H7 (cell line): Measurements from ENCODE around the gene ZBTB7C. TPM values are rescaled to one million over a fixed set of nuclear protein-coding genes. Genes with fewer than 3 reads are reported as not detected.

Source experiments
- DNase-seq: peaks from one replicate; pipeline ENCODE4 v3.0.0; 2012
- H3K27me3 ChIP-seq: 2 replicates; pipeline ENCODE4 v1.6.0; 2011; ENCODE audit warnings: mild to moderate bottlenecking, low read length; ENCODE audit not compliant: control insufficient read depth, insufficient read depth
- H3K36me3 ChIP-seq: replicated peaks from 2 replicates; pipeline ENCODE4 v1.5.1; 2011; ENCODE audit warnings: low read length; ENCODE audit not compliant: control insufficient read depth, insufficient read depth
- H3K4me3 ChIP-seq: 2 replicates; pipeline ENCODE4 v1.5.1; 2011; ENCODE audit warnings: low read depth, mild to moderate bottlenecking, control low read depth, low read length, moderate library complexity; ENCODE audit not compliant: insufficient read depth
- total RNA-seq: library from RNA; depleted of rRNA; stranded (reverse); fragments of >200 nt; shearing (Covaris generic); gene quantifications from 2 replicates; pipeline ENCODE4 v1.2.3, GENCODE V29; 2014

Gene ZBTB7C
- total RNA-seq, 1 experiment from 2014 or later, result 0.38 TPM

DNA sequence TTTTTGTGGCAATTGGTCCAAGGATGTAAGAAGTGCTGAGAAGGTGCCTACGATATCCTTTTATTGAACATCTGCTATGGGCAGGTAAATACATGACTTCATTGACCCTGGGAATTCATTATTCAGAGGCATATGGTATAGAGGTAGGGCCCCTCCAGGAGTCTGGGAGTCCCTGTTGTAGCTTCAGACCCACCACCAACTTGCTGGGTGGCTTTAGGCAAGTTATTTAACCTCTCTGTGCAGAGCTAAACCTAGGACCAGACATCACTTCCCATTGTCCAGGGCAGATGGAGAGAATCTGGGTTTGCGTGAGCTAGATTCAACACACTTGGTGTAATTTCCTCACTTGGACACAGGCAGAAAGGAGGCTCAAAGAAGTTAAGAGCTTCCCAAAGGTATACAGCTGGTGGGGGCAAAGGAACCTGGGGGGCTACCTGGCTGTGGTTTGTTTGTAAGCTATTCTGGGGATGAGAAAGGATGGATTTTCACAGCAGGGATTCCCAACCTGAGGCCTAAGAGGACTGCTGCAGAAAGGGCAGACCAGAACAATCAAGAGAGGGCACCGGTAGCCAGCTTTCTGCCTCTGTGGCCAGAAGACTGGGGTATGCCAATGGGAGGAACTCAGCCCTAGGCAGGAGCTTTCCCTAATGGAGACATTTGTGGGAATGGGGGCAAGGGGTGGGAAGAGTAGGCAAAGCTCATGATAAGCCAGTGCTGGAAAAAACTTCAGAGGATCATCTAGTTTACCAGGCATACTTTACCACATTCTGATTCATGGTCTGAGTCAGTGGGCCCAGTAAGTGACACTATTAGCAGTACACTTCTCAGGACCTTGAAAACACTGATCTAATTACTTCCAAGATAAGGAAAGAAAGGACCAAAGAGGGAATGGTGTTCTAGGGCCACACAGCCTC lies 376.1 kb downstream of the ZBTB7C start:
- no peak overlapping the region for H3K4me3 ChIP-seq
- H3K27me3 ChIP-seq, result no peaks in the 10 kb centered on the region
- DNase-seq, result no peak
- no peaks in the 10 kb centered on the region for H3K36me3 ChIP-seq

DNA sequence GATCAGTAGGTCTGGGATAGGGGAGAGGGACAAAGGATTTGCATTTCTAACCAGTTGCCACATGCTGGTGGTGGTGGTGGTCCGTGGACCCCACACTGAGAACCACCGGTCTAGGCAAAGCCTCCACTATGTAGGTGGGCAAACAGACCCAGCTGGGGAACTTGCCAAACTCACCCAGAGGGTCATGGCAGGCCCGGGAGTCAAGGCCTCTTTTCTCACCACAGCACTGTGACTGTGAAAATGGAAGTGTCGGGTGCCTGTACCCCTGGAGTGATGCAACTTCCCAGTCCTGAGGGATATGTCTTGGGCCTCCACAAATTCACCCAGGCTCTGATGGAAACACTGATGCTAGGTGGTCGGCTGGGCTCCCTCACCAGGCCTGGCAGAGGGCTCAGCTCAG lies 377.5 kb downstream of the ZBTB7C start:
- no peak overlapping the region for H3K4me3 ChIP-seq
- H3K36me3 ChIP-seq, result no peaks in the 10 kb centered on the region
- no peaks in the 10 kb centered on the region for H3K27me3 ChIP-seq
- DNase-seq, result no peak

DNA sequence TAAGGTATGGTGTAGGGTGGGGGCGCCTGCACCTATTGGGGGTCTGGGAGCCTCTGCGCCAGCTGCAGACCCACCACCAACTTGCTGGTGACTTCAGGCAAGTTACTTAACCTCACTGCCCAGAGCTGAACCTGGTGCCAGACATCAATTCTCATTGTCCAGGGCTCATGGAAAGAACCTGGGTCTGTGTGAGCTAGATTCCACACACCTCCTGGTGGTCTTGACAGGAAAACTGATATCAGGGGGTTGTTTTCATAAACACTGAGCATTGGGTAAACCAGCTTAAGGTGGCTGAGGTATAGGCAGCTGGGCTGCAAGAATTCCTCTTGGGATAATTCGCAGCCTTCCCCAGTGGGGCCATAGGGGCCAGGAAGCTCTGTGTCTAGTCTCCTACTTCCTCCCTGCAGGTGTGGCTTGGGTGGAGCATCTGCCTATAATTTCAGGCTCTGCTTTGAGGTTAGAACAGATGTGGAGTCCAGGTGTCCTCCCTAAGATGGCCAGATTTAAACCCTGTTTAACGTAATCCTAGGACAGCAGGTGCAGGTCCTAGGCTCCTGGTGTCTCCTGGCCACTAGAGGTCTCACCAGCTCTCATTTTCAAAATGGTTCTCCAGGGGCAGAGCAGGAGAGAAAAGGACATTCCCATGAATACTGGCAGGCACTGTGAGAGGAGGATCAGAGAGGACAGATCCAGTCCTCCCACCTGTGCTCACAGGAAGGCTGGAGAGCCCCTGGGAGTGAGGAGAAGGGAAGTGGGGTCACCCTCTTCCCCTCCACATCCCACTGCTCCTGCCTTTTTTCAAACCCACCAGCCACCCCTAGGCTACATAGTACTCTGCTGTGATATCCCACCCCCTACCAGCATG lies 378.3 kb downstream of the ZBTB7C start:
- Histone ChIP-seq H3K4me3 (no peak overlapping the region), H3K36me3 (no peaks in the 10 kb centered on the region), H3K27me3 (no peaks in the 10 kb centered on the region)
- DNase-seq, result peak; percentile 85

DNA sequence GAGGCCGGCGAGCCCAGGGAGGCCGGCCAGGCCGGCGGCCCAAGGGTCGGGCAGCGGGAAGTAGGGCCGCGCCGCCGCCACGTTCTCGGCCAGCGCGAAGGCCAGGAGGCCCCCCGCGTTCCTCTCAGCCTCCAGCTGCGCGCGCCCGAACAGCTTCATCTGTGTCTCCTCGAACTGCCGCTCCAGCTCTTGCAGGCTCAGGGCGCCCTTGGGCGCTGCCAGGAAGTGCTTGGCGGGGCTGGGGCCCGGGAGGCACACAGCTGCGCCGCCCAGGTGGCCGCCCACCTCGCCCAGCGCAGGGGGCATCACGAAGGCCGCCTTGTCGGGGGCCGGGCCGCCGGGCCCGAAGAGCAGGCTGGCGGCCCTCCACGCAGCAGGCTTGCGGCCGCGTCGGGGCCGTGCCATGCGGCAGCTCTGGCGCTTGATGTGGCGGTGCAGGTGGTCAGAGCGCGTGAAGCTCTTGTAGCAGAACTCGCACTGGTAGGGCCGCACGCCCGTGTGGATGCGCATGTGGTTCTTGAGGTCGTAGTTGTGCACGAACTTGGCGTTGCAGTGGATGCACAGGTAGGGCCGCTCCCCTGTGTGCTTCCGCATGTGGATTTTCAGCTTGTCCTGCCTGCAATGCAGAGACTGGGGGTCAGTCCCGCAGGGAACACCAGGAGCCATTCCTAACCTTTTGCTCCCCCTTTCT lies 379.7 kb downstream of the ZBTB7C start:
- H3K4me3 ChIP-seq, result no peak overlapping the region
- H3K27me3 ChIP-seq, result no peaks in the 10 kb centered on the region
- H3K36me3 ChIP-seq, result no peaks in the 10 kb centered on the region
- DNase-seq, result no peak

DNA sequence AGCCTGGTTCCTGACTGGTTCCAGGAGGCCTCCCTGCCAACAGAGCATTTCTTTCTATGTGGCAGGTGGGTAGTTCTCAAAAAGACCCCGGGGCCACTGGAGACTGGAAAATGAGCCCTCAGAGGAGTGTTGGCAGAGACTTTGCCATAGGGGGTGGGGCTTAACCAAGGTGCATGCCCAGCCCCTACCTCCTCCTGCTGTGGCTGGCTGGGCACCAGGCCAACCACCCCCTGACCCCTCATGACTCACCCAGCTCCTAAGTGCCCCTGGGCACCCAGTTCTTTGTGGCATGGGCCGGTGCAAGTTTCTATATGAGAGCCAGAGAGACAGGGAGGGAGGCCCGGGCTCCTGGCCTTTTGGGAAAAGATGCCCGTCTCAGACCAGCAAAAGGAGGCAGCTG lies 380.5 kb downstream of the ZBTB7C start:
- DNase-seq, result no peak
- H3K36me3 ChIP-seq, result no peaks in the 10 kb centered on the region
- H3K4me3 ChIP-seq, result no peak overlapping the region
- H3K27me3 ChIP-seq, result no peaks in the 10 kb centered on the region

DNA sequence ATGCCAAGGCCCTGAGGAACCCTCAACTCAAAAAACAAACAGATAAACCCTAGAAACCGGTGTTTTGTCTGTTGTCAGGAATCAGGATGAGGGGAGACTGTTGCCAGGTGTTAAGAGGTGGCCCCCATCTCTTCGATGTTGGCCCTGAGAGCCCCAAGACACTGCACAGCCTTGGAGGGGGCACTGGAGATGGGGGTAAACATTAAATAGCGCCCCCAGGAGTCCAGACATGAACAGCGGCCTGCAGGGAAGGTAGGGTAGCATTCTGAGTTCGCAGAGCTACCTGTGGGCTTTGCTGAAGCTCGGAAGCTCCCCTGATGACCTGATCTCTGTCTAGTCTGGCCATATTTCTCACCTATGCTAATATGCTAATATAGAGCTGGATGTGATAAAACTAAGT lies 381.1 kb downstream of the ZBTB7C start:
- Histone ChIP-seq H3K27me3 (no peaks in the 10 kb centered on the region), H3K36me3 (no peaks in the 10 kb centered on the region), H3K4me3 (no peak overlapping the region)
- DNase-seq, result no peak

DNA sequence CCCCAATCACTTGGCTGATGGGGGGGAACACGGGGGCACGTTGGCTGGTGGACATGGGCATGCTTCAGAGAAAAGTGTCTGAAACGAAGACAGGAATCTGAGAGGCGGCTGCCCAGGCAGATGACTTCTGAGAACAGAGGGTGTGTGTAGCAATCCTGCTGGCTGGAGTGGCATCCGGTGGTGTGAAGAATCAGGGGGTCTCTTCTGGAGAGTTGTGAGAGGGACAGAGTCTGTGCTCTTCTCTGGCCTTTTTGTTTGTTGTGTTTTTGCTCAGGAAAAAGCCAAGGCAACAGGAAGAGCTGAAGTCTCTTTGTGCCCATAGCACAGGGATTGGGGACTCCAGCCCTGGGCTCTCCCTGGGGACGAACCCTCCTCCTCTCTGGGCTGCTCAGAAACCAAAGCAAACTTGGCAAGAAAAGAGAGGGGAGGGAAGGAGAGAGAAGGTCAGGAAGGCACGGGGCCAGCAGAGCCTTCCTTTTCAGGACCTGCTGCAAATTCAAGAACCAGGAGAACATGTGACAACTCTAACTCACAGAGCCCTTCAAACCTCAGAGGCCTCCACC lies 381.7 kb downstream of the ZBTB7C start:
- Histone ChIP-seq H3K4me3 (no peak overlapping the region), H3K27me3 (no peaks in the 10 kb centered on the region), H3K36me3 (no peaks in the 10 kb centered on the region)
- no peak for DNase-seq

DNA sequence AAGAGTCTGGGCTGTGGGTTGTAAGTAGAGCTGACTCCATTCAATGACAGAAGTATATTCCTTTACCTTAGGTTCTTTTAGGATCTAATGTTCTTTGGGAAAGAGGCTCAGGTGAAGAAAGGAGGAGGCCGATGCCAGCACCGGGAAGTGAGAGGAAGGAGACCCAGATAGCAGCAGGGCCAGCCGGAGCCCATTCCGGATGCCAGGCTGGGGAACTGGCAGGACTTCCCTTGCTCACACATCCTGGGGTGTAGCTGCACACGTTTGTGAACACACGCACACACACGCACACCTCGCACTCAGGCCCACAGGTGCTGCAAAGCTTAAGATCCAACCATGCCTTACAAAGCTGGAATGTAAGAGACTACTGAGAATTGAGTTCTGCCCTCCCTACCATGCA lies 383.0 kb downstream of the ZBTB7C start:
- DNase-seq, result no peak
- H3K4me3 ChIP-seq, result no peak overlapping the region
- no peaks in the 10 kb centered on the region for H3K27me3 ChIP-seq
- no peaks in the 10 kb centered on the region for H3K36me3 ChIP-seq

DNA sequence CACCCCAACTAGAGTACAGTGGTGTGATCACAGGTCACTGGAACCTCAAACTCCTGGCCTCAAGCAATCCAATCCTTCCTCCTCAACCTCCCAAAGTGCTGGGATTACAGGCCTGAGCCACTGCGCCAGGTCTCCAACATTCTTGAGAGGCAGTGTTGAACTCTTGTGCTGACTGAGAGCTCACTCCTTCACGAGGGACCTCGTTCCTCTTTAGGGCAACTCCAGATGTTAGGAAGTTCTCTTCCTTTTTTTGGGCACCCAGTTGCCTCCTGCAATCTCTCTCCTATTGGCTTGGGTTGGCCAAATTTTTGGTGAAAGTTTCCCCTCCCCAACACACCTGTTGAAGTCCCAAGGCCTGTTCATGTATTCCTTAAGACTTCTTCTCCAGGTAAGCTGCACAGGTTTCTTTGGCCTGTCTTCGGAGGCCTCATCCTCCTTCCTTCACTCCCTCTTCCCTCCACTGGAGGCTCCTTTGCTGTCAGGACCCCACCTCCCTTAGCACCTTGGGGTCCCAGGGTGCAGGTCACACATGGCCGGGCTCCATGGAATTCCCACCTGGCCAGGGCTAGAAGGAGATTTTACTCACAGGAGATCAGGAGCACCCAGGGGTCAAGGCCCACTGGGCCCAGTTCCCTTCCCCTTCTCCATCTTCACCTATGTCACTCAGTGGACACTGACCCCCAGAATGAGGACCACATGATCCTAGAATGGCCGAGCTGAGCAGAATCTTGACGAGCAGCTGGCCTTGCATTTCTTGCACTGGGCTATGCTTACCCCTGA lies 384.1 kb downstream of the ZBTB7C start:
- Histone ChIP-seq H3K27me3 (no peaks in the 10 kb centered on the region), H3K36me3 (no peaks in the 10 kb centered on the region), H3K4me3 (no peak overlapping the region)
- DNase-seq, result no peak

DNA sequence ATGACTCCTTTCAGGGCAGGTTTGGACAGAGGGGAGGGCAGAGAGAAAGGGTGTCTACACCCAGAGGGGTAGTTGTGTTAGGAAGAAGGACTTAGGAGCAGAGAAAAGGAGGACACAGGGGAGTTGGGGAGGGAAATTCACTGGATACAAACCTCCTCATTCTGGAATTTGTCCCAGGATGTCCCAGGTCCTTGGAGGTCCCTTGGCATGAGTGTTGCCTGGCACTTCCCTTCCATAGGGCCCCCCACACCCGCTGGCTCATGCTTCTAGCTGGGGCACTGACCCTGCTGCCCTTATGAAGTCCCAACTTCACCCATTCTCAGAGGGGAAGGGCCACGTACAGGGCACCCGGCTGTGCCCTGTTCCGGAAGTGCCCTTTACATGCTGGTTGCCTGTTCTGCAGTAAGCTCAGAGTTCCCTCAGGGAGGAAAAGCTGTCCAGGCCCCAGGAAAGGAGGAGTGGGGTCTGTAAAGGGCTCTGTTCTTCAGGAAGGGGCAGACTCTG lies 385.1 kb downstream of the ZBTB7C start:
- DNase-seq, result no peak
- H3K4me3 ChIP-seq, result no peak overlapping the region
- no peaks in the 10 kb centered on the region for H3K27me3 ChIP-seq
- no peaks in the 10 kb centered on the region for H3K36me3 ChIP-seq

DNA sequence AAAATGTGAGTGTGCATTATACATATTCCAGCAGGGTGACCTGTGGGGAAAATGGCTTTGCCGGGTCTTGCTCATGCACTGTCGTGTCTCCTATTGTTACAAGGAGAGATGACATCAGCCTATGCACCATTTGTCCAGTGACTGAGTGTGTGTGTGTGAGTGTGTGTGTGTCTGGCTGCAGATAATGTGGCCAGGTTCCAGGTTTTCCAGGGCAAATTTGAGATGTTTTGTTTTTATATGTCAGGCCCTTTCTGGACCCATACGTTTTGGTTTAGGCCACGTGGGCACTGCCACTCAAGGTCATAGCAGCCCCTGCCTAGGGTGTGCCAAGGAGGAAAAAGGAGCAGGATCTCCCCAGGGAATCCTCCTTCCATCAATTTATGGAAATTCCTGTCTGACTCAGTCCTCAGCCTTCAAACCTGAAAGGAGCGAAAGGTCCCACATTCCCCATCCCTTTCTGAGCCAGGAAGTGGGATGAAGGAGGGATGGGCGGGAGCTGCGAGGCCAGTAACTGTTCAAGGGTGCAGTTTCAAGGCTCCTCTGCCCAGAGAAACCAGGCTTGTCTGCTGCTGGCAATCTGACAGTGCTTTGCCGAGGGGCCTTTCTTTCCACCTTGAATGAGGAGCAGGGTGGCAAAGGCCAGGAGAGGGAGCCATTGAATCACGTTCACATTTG lies 385.7 kb downstream of the ZBTB7C start:
- Histone ChIP-seq H3K27me3 (no peaks in the 10 kb centered on the region), H3K36me3 (no peaks in the 10 kb centered on the region), H3K4me3 (no peak overlapping the region)
- peak; percentile 73 for DNase-seq

DNA sequence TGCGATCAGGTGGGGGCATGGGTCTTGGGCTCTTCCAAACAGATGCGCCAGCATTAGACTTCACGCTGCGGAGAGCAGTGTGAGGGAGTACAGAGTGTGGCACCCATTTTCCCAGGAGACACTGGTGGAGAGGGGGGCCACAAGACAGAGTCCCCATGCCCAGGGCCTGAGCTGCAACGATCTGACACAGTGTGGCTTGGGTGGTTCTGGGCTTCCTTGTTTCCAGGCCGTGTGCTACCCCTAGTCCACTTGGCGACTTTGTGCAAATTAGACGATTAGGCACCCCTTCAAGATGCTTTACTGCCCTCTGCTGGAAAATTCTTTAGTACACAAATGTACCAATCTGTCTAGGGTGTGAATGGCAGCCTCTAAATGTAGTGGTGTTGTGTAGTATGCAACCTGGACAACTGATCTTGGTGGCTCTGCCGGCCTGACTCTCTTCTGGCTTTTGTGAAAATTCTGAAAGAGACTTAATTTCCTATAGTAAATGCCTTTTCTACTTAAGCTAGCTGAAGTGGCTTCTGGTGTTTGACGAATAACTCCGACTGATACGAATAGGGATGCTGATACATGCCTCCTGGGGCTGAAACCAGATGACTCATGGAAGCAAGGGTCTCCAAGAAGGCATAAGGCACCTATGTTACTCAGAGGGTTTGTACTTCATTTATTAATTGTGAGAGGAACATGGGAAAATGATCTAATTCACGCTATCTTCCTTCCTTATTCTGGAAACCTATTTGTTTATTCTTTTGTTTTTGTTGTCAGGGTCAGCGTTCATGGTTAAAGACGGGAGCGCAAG lies 386.5 kb downstream of the ZBTB7C start:
- H3K4me3 ChIP-seq, result no peak overlapping the region
- no peaks in the 10 kb centered on the region for H3K27me3 ChIP-seq
- DNase-seq, result peak; percentile 76
- no peaks in the 10 kb centered on the region for H3K36me3 ChIP-seq

DNA sequence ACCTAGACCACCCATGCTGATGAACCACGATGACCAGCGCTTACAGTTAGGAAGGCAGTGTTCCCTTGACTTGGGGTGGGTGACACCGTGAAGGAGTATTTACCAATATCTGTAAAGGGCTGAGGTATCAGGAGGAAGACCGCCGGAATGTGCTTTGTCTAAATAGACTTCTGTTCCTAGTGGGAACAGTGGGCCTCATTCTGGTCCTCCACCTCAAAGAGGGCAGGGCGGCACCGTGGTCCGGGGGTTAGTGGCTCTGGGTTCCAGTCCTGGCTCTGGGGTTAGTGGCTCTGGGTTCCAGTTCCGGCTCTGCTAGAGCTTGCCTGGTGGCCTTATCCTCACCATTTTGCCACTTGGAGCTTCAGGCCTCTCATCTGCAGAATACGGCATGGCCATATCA lies 387.2 kb downstream of the ZBTB7C start:
- Histone ChIP-seq H3K4me3 (no peak overlapping the region), H3K36me3 (no peaks in the 10 kb centered on the region), H3K27me3 (no peaks in the 10 kb centered on the region)
- DNase-seq, result no peak
